PC-9 (cell line): Measurements from ENCODE around the gene ZNF566. TPM values are rescaled to one million over a fixed set of nuclear protein-coding genes. Genes with fewer than 3 reads are reported as not detected.

ENCODE experiments used
- BruUV-seq: library from RNA; stranded (reverse); fragments of 400-500 nt; replicated peaks from 2 replicates; lab custom pipeline; 2021; lab: Mats Ljungman, UMichigan
- CTCF ChIA-PET: fragments of 300-600 bp; sonication (Branson Sonifier 250); formaldehyde crosslinking; loops from one replicate; lab custom pipeline; 2022; ENCODE audit warnings: antibody characterized with exemption; lab: Charles Lee
- POLR2A ChIA-PET: fragments of 300-600 bp; sonication (Branson Sonifier 250); formaldehyde crosslinking; loops from one replicate; lab custom pipeline; 2022; ENCODE audit warnings: antibody characterized with exemption; ENCODE audit not compliant: unreplicated experiment; lab: Charles Lee
- DNase-seq, 2 experiments: peaks; one replicate each; pipeline versions ENCODE4 v3.0.0 to v3.0.0-alpha.2; 2015 to 2022; ENCODE audit warnings: mixed read lengths in 1 of 2
- H2AFZ ChIP-seq: fragments of 200-600 bp; sonication (generic); 2 replicates; pipeline ENCODE4 v1.8.1; 2017; ENCODE audit warnings: antibody characterized with exemption
- H3F3A ChIP-seq: fragments of 200-600 bp; sonication (generic); 2 replicates; pipeline ENCODE4 v1.8.1; 2017; ENCODE audit warnings: antibody characterized with exemption, mild to moderate bottlenecking, low read depth; ENCODE audit not compliant: insufficient read depth
- H3K27ac ChIP-seq: fragments of 200-600 bp; sonication (generic); 2 replicates; pipeline ENCODE4 v1.6.1; 2016; ENCODE audit warnings: mixed run types
- H3K27me3 ChIP-seq: fragments of 200-600 bp; sonication (generic); 2 replicates; pipeline ENCODE4 v1.6.1; 2016; ENCODE audit warnings: low read depth, mixed run types; ENCODE audit not compliant: insufficient read depth
- H3K36me3 ChIP-seq: fragments of 200-600 bp; sonication (generic); 2 replicates; pipeline ENCODE4 v1.6.1; 2016; ENCODE audit warnings: low read depth, mixed run types
- H3K4me1 ChIP-seq: fragments of 200-600 bp; sonication (generic); replicated peaks from 2 replicates; pipeline ENCODE4 v1.6.1; 2016; ENCODE audit warnings: mixed run types; ENCODE audit not compliant: insufficient read depth
- H3K4me2 ChIP-seq: fragments of 200-600 bp; sonication (generic); 2 replicates; pipeline ENCODE4 v1.6.1; 2017; ENCODE audit warnings: mixed run types
- H3K4me3 ChIP-seq: fragments of 200-600 bp; sonication (generic); 2 replicates; pipeline ENCODE4 v1.6.1; 2016; ENCODE audit warnings: mixed run types
- H3K79me2 ChIP-seq: fragments of 200-600 bp; sonication (generic); 2 replicates; pipeline ENCODE4 v1.6.1; 2017; ENCODE audit warnings: low read depth, mixed run types
- H3K9me2 ChIP-seq: fragments of 200-600 bp; sonication (generic); 2 replicates; pipeline ENCODE4 v1.8.1; 2017; ENCODE audit warnings: mild to moderate bottlenecking; ENCODE audit not compliant: insufficient read depth
- H3K9me3 ChIP-seq: fragments of 200-600 bp; sonication (generic); 2 replicates; pipeline ENCODE4 v1.8.1; 2016; ENCODE audit warnings: low read depth; ENCODE audit not compliant: insufficient read depth
- H4K20me1 ChIP-seq: fragments of 200-600 bp; sonication (generic); 2 replicates; pipeline ENCODE4 v1.8.1; 2017; ENCODE audit not compliant: insufficient read depth
- EZH2 ChIP-seq: fragments of 200-600 bp; sonication (generic); IDR thresholded peaks from 2 replicates; pipeline ENCODE4 v1.8.0; 2017; ENCODE audit warnings: antibody characterized with exemption, low read depth
- intact Hi-C: fragments of 100-400 bp; cut with micrococcal nuclease; formaldehyde crosslinking; loops from one replicate; pipeline ENCODE4 v1.10.0; 2022; ENCODE audit not compliant: unreplicated experiment
- total RNA-seq: library from RNA; stranded (reverse); gene quantifications from 2 replicates; pipeline ENCODE4 v1.2.3, GENCODE V29; 2021
- TF ChIP-seq, protein P1 (sequence below): fragments of 200-600 bp; sonication (generic); conservative IDR thresholded peaks from 2 replicates; pipeline ENCODE4 v1.6.1; 2017; ENCODE audit warnings: mixed run types, antibody characterized with exemption, mild to moderate bottlenecking, moderate library complexity

The ZNF566 gene
- total RNA-seq, 1 experiment from 2014 or later: 7.9 TPM

DNA sequence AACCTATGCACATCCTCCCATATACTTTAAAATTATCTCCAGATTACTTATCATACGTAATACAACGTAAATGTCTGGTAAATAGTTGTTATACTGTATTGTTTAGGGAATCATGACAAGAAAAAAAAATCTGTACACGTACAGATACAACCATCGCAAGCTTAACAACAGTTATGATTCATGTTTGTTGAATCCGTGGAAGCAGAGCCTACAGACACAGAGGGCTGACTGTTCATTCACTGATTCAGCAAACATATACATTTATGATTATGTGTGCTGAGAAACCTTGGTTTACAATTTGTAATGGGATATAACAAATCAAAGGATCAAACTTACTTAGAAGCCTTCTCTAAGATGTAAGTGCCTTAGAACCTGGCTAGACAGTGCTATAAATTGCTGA, 37.2 kb upstream of the ZNF566 start:
- Histone ChIP-seq H3K36me3 (peaks cover 15% of the 10 kb centered on the region), H3K4me2 (peak overlapping the region; percentile 83), H3F3A (no peaks in the 10 kb centered on the region), H3K4me3 (peak overlapping the region; percentile 80; the same call in 1 of the 2 replicates), H3K27ac (no peak overlapping the region), H3K79me2 (peaks cover 41% of the 10 kb centered on the region), H2AFZ (no peak overlapping the region), H3K9me2 (no peaks in the 10 kb centered on the region), H3K27me3 (no peaks in the 10 kb centered on the region), H4K20me1 (no peaks in the 10 kb centered on the region), H3K9me3 (peaks cover 57% of the 10 kb centered on the region), H3K4me1 (peaks cover 6% of the 10 kb centered on the region; the same call in 1 of the 2 replicates)
- TF ChIP-seq, protein P1, sequence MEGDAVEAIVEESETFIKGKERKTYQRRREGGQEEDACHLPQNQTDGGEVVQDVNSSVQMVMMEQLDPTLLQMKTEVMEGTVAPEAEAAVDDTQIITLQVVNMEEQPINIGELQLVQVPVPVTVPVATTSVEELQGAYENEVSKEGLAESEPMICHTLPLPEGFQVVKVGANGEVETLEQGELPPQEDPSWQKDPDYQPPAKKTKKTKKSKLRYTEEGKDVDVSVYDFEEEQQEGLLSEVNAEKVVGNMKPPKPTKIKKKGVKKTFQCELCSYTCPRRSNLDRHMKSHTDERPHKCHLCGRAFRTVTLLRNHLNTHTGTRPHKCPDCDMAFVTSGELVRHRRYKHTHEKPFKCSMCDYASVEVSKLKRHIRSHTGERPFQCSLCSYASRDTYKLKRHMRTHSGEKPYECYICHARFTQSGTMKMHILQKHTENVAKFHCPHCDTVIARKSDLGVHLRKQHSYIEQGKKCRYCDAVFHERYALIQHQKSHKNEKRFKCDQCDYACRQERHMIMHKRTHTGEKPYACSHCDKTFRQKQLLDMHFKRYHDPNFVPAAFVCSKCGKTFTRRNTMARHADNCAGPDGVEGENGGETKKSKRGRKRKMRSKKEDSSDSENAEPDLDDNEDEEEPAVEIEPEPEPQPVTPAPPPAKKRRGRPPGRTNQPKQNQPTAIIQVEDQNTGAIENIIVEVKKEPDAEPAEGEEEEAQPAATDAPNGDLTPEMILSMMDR: no peak
- TF ChIP-seq EZH2: no peak
- DNase-seq: no peak
- BruUV-seq: no TSS peak
- CTCF ChIA-PET: no interaction called here
- POLR2A ChIA-PET: no interaction called here
- intact Hi-C loops: no loop called here

DNA sequence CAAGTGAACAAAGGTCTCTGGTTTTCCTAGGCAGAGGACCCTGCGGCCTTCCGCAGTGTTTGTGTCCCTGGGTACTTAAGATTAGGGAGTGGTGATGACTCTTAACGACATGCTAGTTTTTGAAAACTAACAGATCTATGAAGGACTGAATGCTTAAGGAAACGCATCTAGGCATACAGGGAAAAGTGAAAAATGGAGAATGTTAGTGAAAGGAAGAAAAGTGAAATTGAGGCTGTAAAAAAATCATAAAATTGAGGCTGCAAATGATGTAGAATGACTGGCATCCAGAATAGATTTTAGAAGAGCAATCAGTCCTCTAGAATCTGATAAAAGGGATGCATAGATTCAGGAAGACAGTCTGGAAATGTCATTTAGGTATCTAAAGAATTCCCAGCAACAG, 35.3 kb upstream of the ZNF566 start:
- POLR2A ChIA-PET: no interaction called here
- CTCF ChIA-PET: no interaction called here
- Histone ChIP-seq H3K36me3 (peaks cover 29% of the 10 kb centered on the region), H3K4me3 (no peak overlapping the region), H3K9me2 (no peaks in the 10 kb centered on the region), H3K9me3 (peaks cover 65% of the 10 kb centered on the region), H4K20me1 (no peaks in the 10 kb centered on the region), H3K4me2 (no peak overlapping the region), H3K27me3 (no peaks in the 10 kb centered on the region), H3K79me2 (peaks cover 36% of the 10 kb centered on the region), H3F3A (no peaks in the 10 kb centered on the region), H3K27ac (no peak overlapping the region), H2AFZ (no peak overlapping the region), H3K4me1 (peaks cover 6% of the 10 kb centered on the region; the same call in 1 of the 2 replicates)
- no peak for TF ChIP-seq EZH2
- TF ChIP-seq, protein P1: no peak
- no TSS peak for BruUV-seq
- no peak for DNase-seq
- intact Hi-C loops: no loop called here

DNA sequence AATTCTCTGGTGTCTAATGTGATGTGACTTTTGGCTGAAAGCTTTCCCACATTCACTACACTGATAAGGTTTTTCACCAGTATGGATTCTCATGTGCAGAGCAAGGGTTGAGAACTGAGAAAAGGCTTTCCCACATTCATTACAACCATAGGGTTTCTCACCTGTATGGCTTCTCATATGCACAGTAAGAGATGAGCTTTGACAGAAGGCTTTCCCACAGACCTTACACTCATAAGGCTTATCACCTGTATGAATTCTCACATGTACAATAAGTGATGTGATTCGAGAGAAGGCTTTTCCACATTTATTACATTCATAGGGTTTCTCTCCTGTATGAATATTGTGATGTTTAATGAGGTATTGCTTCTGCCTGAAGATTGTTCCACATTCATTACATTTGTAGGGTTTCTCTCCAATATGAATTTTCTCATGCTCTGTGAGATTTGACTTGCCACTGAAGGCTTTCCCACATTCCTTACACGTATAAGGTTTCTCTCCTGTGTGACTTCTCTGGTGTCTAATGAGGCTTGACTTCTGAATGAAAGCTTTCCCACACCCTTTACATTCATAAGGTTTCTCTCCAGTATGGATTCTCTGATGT, 24.8 kb upstream of the ZNF566 start:
- CTCF ChIA-PET: no interaction called here
- no peaks in the 10 kb centered on the region for H3K4me1 ChIP-seq
- POLR2A ChIA-PET: no interaction called here
- H3K27me3 ChIP-seq: no peaks in the 10 kb centered on the region
- H3K36me3 ChIP-seq: peaks cover 52% of the 10 kb centered on the region
- H3K79me2 ChIP-seq: no peaks in the 10 kb centered on the region
- H3K4me2 ChIP-seq: no peak overlapping the region
- H3K9me2 ChIP-seq: no peaks in the 10 kb centered on the region
- DNase-seq: no peak
- TF ChIP-seq EZH2: no peak
- TF ChIP-seq, protein P1: no peak
- no peak overlapping the region for H2AFZ ChIP-seq
- intact Hi-C loops: no loop called here
- H3F3A ChIP-seq: 0 out of 2 replicates have a peak, but pooled peaks cover 3% of the 10 kb centered on the region
- H3K9me3 ChIP-seq: peaks cover 78% of the 10 kb centered on the region
- peak overlapping the region; percentile 10; the same call in 1 of the 2 replicates for H3K4me3 ChIP-seq
- H3K27ac ChIP-seq: no peak overlapping the region
- BruUV-seq: no TSS peak
- no peaks in the 10 kb centered on the region for H4K20me1 ChIP-seq
